ENCODE measurements around the gene ANP32B.

- TF ChIP-seq CTCF (optimal IDR thresholded peaks at IDR 0.05 in 1 of 3, IDR thresholded peaks at IDR 0.05 in 1 of 3, conservative IDR thresholded peaks at IDR 0.05 in 1 of 3; ENCODE audit: extremely low read depth in 1 of 3, insufficient read depth in 2 of 3, low read length in 3 of 3), result no peak
- no peak for TF ChIP-seq EZH2 (IDR thresholded peaks at IDR 0.05; ENCODE audit: low read length)
Observed at GRCh38 chr9:98019098-98019497, 36.0 kb downstream of the ANP32B start.
